IMR-90 (cell line): Measurements from ENCODE around the gene CDK10. TPM values are rescaled to one million over a fixed set of nuclear protein-coding genes. Genes with fewer than 3 reads are reported as not detected.
A peak's percentile ranks its signal among the peaks of the same experiment; 100 is the strongest.

Experiments used
- ATAC-seq: fragments of 200-7000 bp; cut with Tn5 transposase; 2 replicates; pipeline ENCODE4 v1.9.1; 2020; ENCODE audit warnings: low read depth, mild to moderate bottlenecking, moderate library complexity
- BruUV-seq: library from RNA; stranded (reverse); fragments of 400-500 nt; replicated peaks from 2 replicates; lab custom pipeline; 2021; lab: Mats Ljungman, UMichigan
- CTCF ChIA-PET: fragments of 300-600 bp; formaldehyde crosslinking; extraction: SDS; loops from one replicate; lab custom pipeline; 2021; ENCODE audit warnings: antibody characterized with exemption; lab: Yijun Ruan, JAX
- POLR2A ChIA-PET: fragments of 300-600 bp; sonication (Branson Sonifier 250); formaldehyde crosslinking; loops from one replicate; lab custom pipeline; 2022; ENCODE audit warnings: antibody characterized with exemption; ENCODE audit not compliant: unreplicated experiment; lab: Charles Lee
- DNase-seq: peaks from one replicate; pipeline ENCODE4 v3.0.0; 2013
- H2AFZ ChIP-seq: replicated peaks from 2 replicates; pipeline ENCODE3; 2013; ENCODE audit warnings: low read length, mild to moderate bottlenecking; ENCODE audit not compliant: poor library complexity
- H2AK5ac ChIP-seq: 2 replicates; pipeline ENCODE4 v1.6.1; 2013; ENCODE audit warnings: low read depth, low read length, inconsistent platforms
- H2AK9ac ChIP-seq: replicated peaks from 2 replicates; pipeline ENCODE3; 2013; ENCODE audit warnings: mild to moderate bottlenecking, low read depth, low read length, moderate library complexity; ENCODE audit not compliant: poor library complexity
- H2BK120ac ChIP-seq: 2 replicates; pipeline ENCODE4 v1.6.1; 2013; ENCODE audit warnings: low read depth, low read length, inconsistent platforms
- H2BK15ac ChIP-seq: 3 replicates; pipeline ENCODE4 v1.6.1; 2013; ENCODE audit warnings: low read depth, low read length, inconsistent platforms
- H2BK20ac ChIP-seq: 2 replicates; pipeline ENCODE4 v1.6.1; 2013; ENCODE audit warnings: low read depth, mild to moderate bottlenecking, inconsistent platforms, low read length, moderate library complexity
- H2BK5ac ChIP-seq: 2 replicates; pipeline ENCODE4 v1.6.1; 2013; ENCODE audit warnings: mild to moderate bottlenecking, low read depth, low read length, inconsistent platforms; ENCODE audit not compliant: poor library complexity, severe bottlenecking
- H3K14ac ChIP-seq: replicated peaks from 2 replicates; pipeline ENCODE4 v1.6.1; 2013; ENCODE audit warnings: low read depth, low read length, inconsistent platforms
- H3K18ac ChIP-seq: 2 replicates; pipeline ENCODE4 v1.6.1; 2013; ENCODE audit warnings: low read depth, low read length, control low read depth
- H3K23ac ChIP-seq: 2 replicates; pipeline ENCODE4 v1.6.1; 2013; ENCODE audit warnings: low read depth, low read length, inconsistent platforms
- H3K27ac ChIP-seq: 2 replicates; pipeline ENCODE4 v1.5.1; 2013; ENCODE audit warnings: mild to moderate bottlenecking, control low read depth, low read length; ENCODE audit not compliant: insufficient read depth
- H3K27me3 ChIP-seq: 2 replicates; pipeline ENCODE4 v1.6.1; 2013; ENCODE audit warnings: low read length; ENCODE audit not compliant: control insufficient read depth, insufficient read depth
- H3K36me3 ChIP-seq: 2 replicates; pipeline ENCODE4 v1.6.1; 2013; ENCODE audit warnings: low read length, mixed read lengths; ENCODE audit not compliant: control insufficient read depth, insufficient read depth
- H3K4ac ChIP-seq: 2 replicates; pipeline ENCODE4 v1.6.1; 2013; ENCODE audit warnings: low read depth, low read length, inconsistent platforms
- H3K4me1 ChIP-seq: 2 replicates; pipeline ENCODE4 v1.6.1; 2013; ENCODE audit warnings: low read length, mixed read lengths; ENCODE audit not compliant: control insufficient read depth, insufficient read depth
- H3K4me2 ChIP-seq: 2 replicates; pipeline ENCODE4 v1.6.1; 2013; ENCODE audit warnings: low read depth, mild to moderate bottlenecking, control low read depth, low read length, moderate library complexity
- H3K4me3 ChIP-seq: 2 replicates; pipeline ENCODE4 v1.5.1; 2013; ENCODE audit warnings: low read depth, mild to moderate bottlenecking, control low read depth, low read length, moderate library complexity; ENCODE audit not compliant: insufficient read depth
- H3K56ac ChIP-seq: 2 replicates; pipeline ENCODE4 v1.6.1; 2013; ENCODE audit warnings: low read length, inconsistent platforms; ENCODE audit not compliant: insufficient read depth; ENCODE audit errors: extremely low read depth
- H3K79me1 ChIP-seq, 2 experiments: 2 replicates each; pipeline ENCODE4 v1.6.1; 2013; ENCODE audit warnings: low read length in 2 of 2, inconsistent platforms in 1 of 2, low read depth in 1 of 2
- H3K9ac ChIP-seq: 2 replicates; pipeline ENCODE4 v1.6.1; 2013; ENCODE audit warnings: low read depth, low read length, control low read depth
- H3K9me1 ChIP-seq: 2 replicates; pipeline ENCODE4 v1.6.1; 2013; ENCODE audit warnings: low read length, inconsistent platforms; ENCODE audit not compliant: insufficient read depth
- H3K9me3 ChIP-seq: 2 replicates; pipeline ENCODE4 v1.6.1; 2013; ENCODE audit warnings: low read length; ENCODE audit not compliant: control insufficient read depth, insufficient read depth
- H4K20me1 ChIP-seq: 2 replicates; pipeline ENCODE4 v1.6.1; 2013; ENCODE audit warnings: low read length, inconsistent platforms; ENCODE audit not compliant: insufficient read depth
- H4K5ac ChIP-seq: 2 replicates; pipeline ENCODE4 v1.6.1; 2013; ENCODE audit warnings: mild to moderate bottlenecking, low read depth, low read length, control low read depth
- H4K8ac ChIP-seq, 2 experiments: 2 replicates each; pipeline ENCODE4 v1.6.1; 2013; ENCODE audit warnings: low read depth in 2 of 2, low read length in 2 of 2, control low read depth in 1 of 2, inconsistent platforms in 1 of 2
- H4K91ac ChIP-seq: 2 replicates; pipeline ENCODE4 v1.6.1; 2013; ENCODE audit warnings: low read depth, low read length, inconsistent platforms; ENCODE audit not compliant: insufficient read depth
- BHLHE40 ChIP-seq: fragments of 150-350 bp; IDR thresholded peaks from 2 replicates; pipeline ENCODE4 v1.6.1; 2016; ENCODE audit warnings: mild to moderate bottlenecking, low read depth, low read length
- CEBPB ChIP-seq: IDR thresholded peaks from 2 replicates; pipeline ENCODE4 v1.6.1; 2012; ENCODE audit warnings: low read depth, low read length, improper control_type of control experiment
- CHD1 ChIP-seq: IDR thresholded peaks from 2 replicates; pipeline ENCODE4 v1.6.1; 2012; ENCODE audit warnings: low read depth, low read length, improper control_type of control experiment
- ELK1 ChIP-seq: fragments of 150-350 bp; IDR thresholded peaks from 2 replicates; pipeline ENCODE4 v1.6.1; 2016; ENCODE audit warnings: low read depth, mild to moderate bottlenecking, low read length, moderate library complexity, borderline replicate concordance
- FOS ChIP-seq: fragments of 150-350 bp; IDR thresholded peaks from 2 replicates; pipeline ENCODE4 v1.6.1; 2016; ENCODE audit warnings: low read depth, low read length
- MAFK ChIP-seq: IDR thresholded peaks from 2 replicates; pipeline ENCODE4 v1.6.1; 2012; ENCODE audit warnings: low read depth, low read length, improper control_type of control experiment
- MAZ ChIP-seq: IDR thresholded peaks from 2 replicates; pipeline ENCODE4 v1.6.1; 2012; ENCODE audit warnings: low read depth, mild to moderate bottlenecking, low read length, improper control_type of control experiment, moderate library complexity, borderline replicate concordance
- MXI1 ChIP-seq: IDR thresholded peaks from 2 replicates; pipeline ENCODE4 v1.6.1; 2012; ENCODE audit warnings: low read depth, mild to moderate bottlenecking, low read length, moderate library complexity, borderline replicate concordance
- NFE2L2 ChIP-seq: fragments of 150-350 bp; IDR thresholded peaks from 2 replicates; pipeline ENCODE4 v1.6.1; 2016; ENCODE audit warnings: low read depth, mild to moderate bottlenecking, low read length
- POLR2A ChIP-seq: IDR thresholded peaks from 2 replicates; pipeline ENCODE4 v1.6.1; 2012; ENCODE audit warnings: mild to moderate bottlenecking, low read depth, low read length
- RAD21 ChIP-seq: IDR thresholded peaks from 2 replicates; pipeline ENCODE4 v1.6.1; 2012; ENCODE audit warnings: low read length, improper control_type of control experiment
- RCOR1 ChIP-seq: IDR thresholded peaks from 2 replicates; pipeline ENCODE4 v1.6.1; 2012; ENCODE audit warnings: mild to moderate bottlenecking, low read length, improper control_type of control experiment; ENCODE audit not compliant: insufficient replicate concordance
- RFX5 ChIP-seq: IDR thresholded peaks from 2 replicates; pipeline ENCODE4 v1.8.0; 2012; ENCODE audit warnings: low read depth, mild to moderate bottlenecking, low read length, moderate library complexity
- SMC3 ChIP-seq: fragments of 150-350 bp; IDR thresholded peaks from 2 replicates; pipeline ENCODE4 v1.6.1; 2016; ENCODE audit warnings: low read depth, mild to moderate bottlenecking, antibody characterized with exemption, low read length, moderate library complexity
- USF2 ChIP-seq: fragments of 150-350 bp; IDR thresholded peaks from 2 replicates; pipeline ENCODE4 v1.6.1; 2017; ENCODE audit warnings: mild to moderate bottlenecking, antibody characterized with exemption, low read length, low read depth
- WGBS, 2 experiments: methylation state at CpG; one replicate each; pipeline versions ENCODE4 v1.1.5 to v1.1.7; 2013; ENCODE audit warnings: missing lambda C conversion rate in 2 of 2; ENCODE audit not compliant: insufficient read length in 1 of 2; ENCODE audit errors: extremely low coverage in 2 of 2; 5-methylcytosine and 5-hydroxymethylcytosine counted together
- dilution Hi-C: fragments of 300-500 bp; cut with HindIII; formaldehyde crosslinking; loops from one replicate; pipeline ENCODE4 v1.14.3; 2018; ENCODE audit warnings: low sequenced_read_pairs; ENCODE audit not compliant: unreplicated experiment
- in situ Hi-C: fragments of 300-500 bp; cut with MboI; formaldehyde crosslinking; loops from 3 replicates; pipeline ENCODE4 v1.14.3; 2019; ENCODE audit warnings: low sequenced_read_pairs, inconsistent platforms, mixed read lengths
- intact Hi-C: fragments of 100-400 bp; cut with micrococcal nuclease; formaldehyde crosslinking; loops from 2 replicates; pipeline ENCODE4 v1.10.0; 2022
- polyA plus RNA-seq, 3 experiments: library from polyadenylated mRNA; depleted of rRNA; stranded (reverse); fragments of >200 nt; gene quantifications; 2 replicates each; pipeline ENCODE4 v1.2.3, GENCODE V29; 2012; ENCODE audit warnings: low replicate concordance in 1 of 3
- total RNA-seq: library from RNA; depleted of rRNA; stranded (reverse); fragments of >200 nt; gene quantifications from 2 replicates; pipeline ENCODE4 v1.2.3, GENCODE V29; 2012
- TF ChIP-seq, protein P1 (sequence below): conservative IDR thresholded peaks from 2 replicates; pipeline ENCODE4 v1.5.1; 2012; ENCODE audit warnings: mild to moderate bottlenecking, low read depth, low read length, improper control_type of control experiment

The CDK10 gene
- total and polyA plus RNA-seq, 2 of the 4 experiments (the other 2 are of a cell fraction), result 19.5 to 61.8 TPM

DNA sequence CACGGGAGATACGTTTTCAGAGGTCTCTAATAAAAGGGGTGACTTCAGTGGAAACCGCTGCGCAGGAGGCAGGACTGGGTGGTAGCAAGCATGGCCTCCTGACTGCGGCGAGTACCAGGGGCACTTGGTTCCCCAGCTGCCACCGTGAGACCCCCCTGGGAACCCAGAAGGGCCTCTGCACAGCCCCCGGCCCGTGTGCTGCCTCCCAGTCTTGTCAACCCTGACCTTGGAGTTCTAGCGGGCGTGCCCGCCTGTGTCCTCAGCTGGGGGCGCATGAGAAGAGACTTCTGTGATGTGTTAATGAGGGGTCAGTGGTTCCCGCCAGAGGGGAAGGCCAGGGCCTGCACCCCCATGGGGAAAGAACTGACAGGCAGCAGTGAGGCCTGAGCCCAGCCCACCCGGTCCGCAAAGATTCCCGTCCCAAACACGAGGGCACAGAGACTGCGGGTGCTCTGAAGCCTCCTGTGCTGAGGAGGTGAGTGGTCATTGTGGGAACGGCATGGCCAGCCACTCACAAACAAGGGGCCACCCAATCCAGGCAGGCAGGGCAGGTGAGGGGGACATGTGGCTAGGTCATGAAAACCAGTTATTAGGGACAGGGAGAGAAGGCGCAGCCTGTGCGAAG lies 44.2 kb downstream of the CDK10 start:
- Histone ChIP-seq H4K91ac (no peak overlapping the region), H3K4me1 (no peaks in the 10 kb centered on the region), H3K27ac (no peak overlapping the region), H3K14ac (no peak overlapping the region), H3K56ac (no peak overlapping the region), H2BK120ac (no peak overlapping the region), H3K36me3 (peaks cover 66% of the 10 kb centered on the region), H3K9me1 (no peaks in the 10 kb centered on the region), H3K9me3 (no peaks in the 10 kb centered on the region), H4K8ac (no peak overlapping the region), H2BK15ac (no peak overlapping the region), H3K9ac (no peak overlapping the region), H3K4me2 (no peak overlapping the region), H3K4me3 (no peak overlapping the region), H3K23ac (no peak overlapping the region), H2AFZ (no peak overlapping the region), H4K20me1 (no peaks in the 10 kb centered on the region; the same call in none of the 2 replicates), H3K4ac (no peak overlapping the region), H3K27me3 (no peaks in the 10 kb centered on the region), H2BK20ac (no peak overlapping the region), H3K18ac (no peak overlapping the region), H2AK9ac (peak overlapping the region; percentile 33), H4K5ac (no peak overlapping the region), H3K79me1 (peaks cover 10 to 49% of the 10 kb centered on the region in 2 experiments; a peak in 3 of 4 replicates), H2BK5ac (no peak overlapping the region), H2AK5ac (no peak overlapping the region)
- dilution Hi-C loops, result no loop called here
- ATAC-seq (no peak), DNase-seq (no peak)
- POLR2A ChIA-PET, result no interaction called here
- CTCF ChIA-PET, result no interaction called here
- in situ Hi-C loops, result no loop called here
- BruUV-seq, result no TSS peak
- no peak for TF ChIP-seq MXI1
- no peak for TF ChIP-seq RAD21
- TF ChIP-seq RCOR1, result no peak
- no peak for TF ChIP-seq CHD1
- no peak for TF ChIP-seq ELK1
- TF ChIP-seq, protein P1, sequence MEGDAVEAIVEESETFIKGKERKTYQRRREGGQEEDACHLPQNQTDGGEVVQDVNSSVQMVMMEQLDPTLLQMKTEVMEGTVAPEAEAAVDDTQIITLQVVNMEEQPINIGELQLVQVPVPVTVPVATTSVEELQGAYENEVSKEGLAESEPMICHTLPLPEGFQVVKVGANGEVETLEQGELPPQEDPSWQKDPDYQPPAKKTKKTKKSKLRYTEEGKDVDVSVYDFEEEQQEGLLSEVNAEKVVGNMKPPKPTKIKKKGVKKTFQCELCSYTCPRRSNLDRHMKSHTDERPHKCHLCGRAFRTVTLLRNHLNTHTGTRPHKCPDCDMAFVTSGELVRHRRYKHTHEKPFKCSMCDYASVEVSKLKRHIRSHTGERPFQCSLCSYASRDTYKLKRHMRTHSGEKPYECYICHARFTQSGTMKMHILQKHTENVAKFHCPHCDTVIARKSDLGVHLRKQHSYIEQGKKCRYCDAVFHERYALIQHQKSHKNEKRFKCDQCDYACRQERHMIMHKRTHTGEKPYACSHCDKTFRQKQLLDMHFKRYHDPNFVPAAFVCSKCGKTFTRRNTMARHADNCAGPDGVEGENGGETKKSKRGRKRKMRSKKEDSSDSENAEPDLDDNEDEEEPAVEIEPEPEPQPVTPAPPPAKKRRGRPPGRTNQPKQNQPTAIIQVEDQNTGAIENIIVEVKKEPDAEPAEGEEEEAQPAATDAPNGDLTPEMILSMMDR, result no peak
- TF ChIP-seq RFX5, result no peak
- TF ChIP-seq NFE2L2, result no peak
- TF ChIP-seq SMC3, result no peak
- no peak for TF ChIP-seq MAFK
- no peak for TF ChIP-seq CEBPB
- TF ChIP-seq BHLHE40, result no peak
- no peak for TF ChIP-seq POLR2A
- no peak for TF ChIP-seq MAZ
- no peak for TF ChIP-seq FOS
- no peak for TF ChIP-seq USF2
- intact Hi-C loops, result no loop called here
- WGBS, 2 experiments, result 89% methylated on average over 7 of the region's 22 CpGs; no CpG with 5 or more reads in 1 of the 2 experiments
